HEK293 (cell line): Measurements from ENCODE around the gene GJD3.
A peak's percentile ranks its signal among the peaks of the same experiment; 100 is the strongest.

Experiments used
- BCL11A ChIP-seq: fragments of 450-650 bp; formaldehyde crosslinking; IDR thresholded peaks from 2 replicates; pipeline ENCODE4 v1.5.1; 2016; ENCODE audit warnings: low read depth, missing biosample characterization, missing genetic modification characterization
- GFI1B ChIP-seq: fragments of 450-650 bp; formaldehyde crosslinking; IDR thresholded peaks from 2 replicates; pipeline ENCODE4 v1.5.1; 2016; ENCODE audit warnings: missing biosample characterization, missing genetic modification characterization
- GLIS2 ChIP-seq: fragments of 450-650 bp; formaldehyde crosslinking; IDR thresholded peaks from 2 replicates; pipeline ENCODE4 v1.5.1; 2016; ENCODE audit warnings: missing biosample characterization, missing genetic modification characterization
- HIC1 ChIP-seq: fragments of 450-650 bp; formaldehyde crosslinking; IDR thresholded peaks from 2 replicates; pipeline ENCODE4 v1.5.1; 2016; ENCODE audit warnings: missing biosample characterization, missing genetic modification characterization
- HOXD13 ChIP-seq: sonication (generic); formaldehyde crosslinking; IDR thresholded peaks from 2 replicates; pipeline ENCODE4 v1.8.0; 2022; ENCODE audit warnings: missing genetic modification reagents, borderline replicate concordance
- KLF1 ChIP-seq: fragments of 450-650 bp; formaldehyde crosslinking; IDR thresholded peaks from 2 replicates; pipeline ENCODE4 v1.5.1; 2016; ENCODE audit warnings: missing biosample characterization, missing genetic modification characterization
- KLF9 ChIP-seq: fragments of 450-650 bp; formaldehyde crosslinking; IDR thresholded peaks from 2 replicates; pipeline ENCODE4 v1.5.1; 2016; ENCODE audit warnings: missing biosample characterization, missing genetic modification characterization, low read depth
- MEIS1 ChIP-seq: sonication (generic); formaldehyde crosslinking; IDR thresholded peaks from 2 replicates; pipeline ENCODE4 v1.8.1; 2022; ENCODE audit warnings: missing genetic modification reagents, mild to moderate bottlenecking, borderline replicate concordance
- OVOL3 ChIP-seq: fragments of 450-650 bp; formaldehyde crosslinking; IDR thresholded peaks from 2 replicates; pipeline ENCODE4 v1.5.1; 2016; ENCODE audit warnings: missing biosample characterization, missing genetic modification characterization
- REST ChIP-seq: fragments of 450-650 bp; formaldehyde crosslinking; IDR thresholded peaks from 2 replicates; pipeline ENCODE4 v1.5.1; 2016; ENCODE audit warnings: missing biosample characterization, missing genetic modification characterization
- SP3 ChIP-seq: fragments of 450-650 bp; formaldehyde crosslinking; IDR thresholded peaks from 2 replicates; pipeline ENCODE4 v1.5.1; 2016; ENCODE audit warnings: missing biosample characterization, missing genetic modification characterization
- ZFP37 ChIP-seq: fragments of 450-650 bp; formaldehyde crosslinking; IDR thresholded peaks from 2 replicates; pipeline ENCODE4 v1.5.1; 2016; ENCODE audit warnings: missing biosample characterization, missing genetic modification characterization
- ZNF10 ChIP-seq: fragments of 450-650 bp; formaldehyde crosslinking; IDR thresholded peaks from 2 replicates; pipeline ENCODE4 v1.5.1; 2017; ENCODE audit warnings: missing biosample characterization, missing genetic modification characterization
- ZNF133 ChIP-seq: fragments of 450-650 bp; formaldehyde crosslinking; IDR thresholded peaks from 2 replicates; pipeline ENCODE4 v1.5.1; 2016; ENCODE audit warnings: missing biosample characterization, missing genetic modification characterization
- ZNF174 ChIP-seq: fragments of 450-650 bp; formaldehyde crosslinking; IDR thresholded peaks from 2 replicates; pipeline ENCODE4 v1.5.0; 2017; ENCODE audit warnings: missing biosample characterization, mild to moderate bottlenecking, missing genetic modification characterization
- ZNF184 ChIP-seq: fragments of 450-650 bp; IDR thresholded peaks from 2 replicates; pipeline ENCODE4 v1.5.1; 2018; ENCODE audit warnings: missing biosample characterization, mild to moderate bottlenecking, missing genetic modification characterization
- ZNF239 ChIP-seq: fragments of 450-650 bp; formaldehyde crosslinking; IDR thresholded peaks from 2 replicates; pipeline ENCODE4 v1.5.1; 2016; ENCODE audit warnings: missing biosample characterization, missing genetic modification characterization
- ZNF302 ChIP-seq: fragments of 450-650 bp; formaldehyde crosslinking; IDR thresholded peaks from 2 replicates; pipeline ENCODE4 v1.5.1; 2016; ENCODE audit warnings: missing biosample characterization, missing genetic modification characterization, low read depth
- ZNF366 ChIP-seq: fragments of 450-650 bp; formaldehyde crosslinking; conservative IDR thresholded peaks from 2 replicates; pipeline ENCODE4 v1.5.1; 2016; ENCODE audit warnings: missing biosample characterization, missing genetic modification characterization
- ZNF416 ChIP-seq: fragments of 450-650 bp; formaldehyde crosslinking; IDR thresholded peaks from 2 replicates; pipeline ENCODE4 v1.5.1; 2016; ENCODE audit warnings: missing biosample characterization, missing genetic modification characterization
- ZNF600 ChIP-seq: fragments of 450-650 bp; formaldehyde crosslinking; IDR thresholded peaks from 2 replicates; pipeline ENCODE4 v1.5.1; 2016; ENCODE audit warnings: missing biosample characterization, missing genetic modification characterization
- ZNF626 ChIP-seq: fragments of 450-650 bp; sonication (Bioruptor Pico); formaldehyde crosslinking; IDR thresholded peaks from 2 replicates; pipeline ENCODE4 v1.5.1; 2018; ENCODE audit warnings: missing biosample characterization, missing genetic modification characterization, inconsistent platforms
- ZSCAN5A ChIP-seq: fragments of 450-650 bp; formaldehyde crosslinking; IDR thresholded peaks from 2 replicates; pipeline ENCODE4 v1.5.1; 2016; ENCODE audit warnings: missing biosample characterization, missing genetic modification characterization
- ZXDB ChIP-seq: fragments of 450-650 bp; formaldehyde crosslinking; IDR thresholded peaks from 2 replicates; pipeline ENCODE4 v1.5.1; 2016; ENCODE audit warnings: missing biosample characterization, missing genetic modification characterization
- TF ChIP-seq, protein P1 (sequence below): fragments of 450-650 bp; IDR thresholded peaks from 2 replicates; pipeline ENCODE4 v1.5.1; 2018; ENCODE audit warnings: missing biosample characterization, missing genetic modification characterization
- TF ChIP-seq, protein P2 (sequence below): fragments of 450-650 bp; formaldehyde crosslinking; IDR thresholded peaks from 2 replicates; pipeline ENCODE4 v1.5.1; 2016; ENCODE audit warnings: missing biosample characterization, missing genetic modification characterization
- TF ChIP-seq, protein P3 (sequence below): fragments of 450-650 bp; formaldehyde crosslinking; IDR thresholded peaks from 2 replicates; pipeline ENCODE4 v1.5.1; 2016; ENCODE audit warnings: missing biosample characterization, missing genetic modification characterization

The GJD3 gene

GRCh38 chr17:40327735-40328385 is 36.7 kb downstream of the GJD3 start (continued):
- TF ChIP-seq, protein P1, sequence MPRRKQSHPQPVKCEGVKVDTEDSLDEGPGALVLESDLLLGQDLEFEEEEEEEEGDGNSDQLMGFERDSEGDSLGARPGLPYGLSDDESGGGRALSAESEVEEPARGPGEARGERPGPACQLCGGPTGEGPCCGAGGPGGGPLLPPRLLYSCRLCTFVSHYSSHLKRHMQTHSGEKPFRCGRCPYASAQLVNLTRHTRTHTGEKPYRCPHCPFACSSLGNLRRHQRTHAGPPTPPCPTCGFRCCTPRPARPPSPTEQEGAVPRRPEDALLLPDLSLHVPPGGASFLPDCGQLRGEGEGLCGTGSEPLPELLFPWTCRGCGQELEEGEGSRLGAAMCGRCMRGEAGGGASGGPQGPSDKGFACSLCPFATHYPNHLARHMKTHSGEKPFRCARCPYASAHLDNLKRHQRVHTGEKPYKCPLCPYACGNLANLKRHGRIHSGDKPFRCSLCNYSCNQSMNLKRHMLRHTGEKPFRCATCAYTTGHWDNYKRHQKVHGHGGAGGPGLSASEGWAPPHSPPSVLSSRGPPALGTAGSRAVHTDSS (tag by site-specific recombination) = no peak
- TF ChIP-seq KLF9 (peak; percentile 32; the same call in 1 of the 2 replicates), BCL11A (tag by site-specific recombination) (no peak), ZFP37 (tag by site-specific recombination) (no peak), ZNF416 (tag by site-specific recombination) (no peak), REST (tag by site-specific recombination) (no peak), ZNF600 (tag by site-specific recombination) (0 out of 2 replicates have a peak, but pooled peaks have one; percentile 27), ZXDB (no peak), ZNF174 (tag by site-specific recombination) (no peak), ZNF302 (tag by site-specific recombination) (no peak), ZNF184 (no peak), GLIS2 (tag by site-specific recombination) (peak; percentile 46; the same call in 1 of the 2 replicates), KLF1 (tag by site-specific recombination) (peak; percentile 91), ZNF10 (tag by site-specific recombination) (no peak), ZSCAN5A (no peak), OVOL3 (tag by site-specific recombination) (no peak), ZNF366 (tag by site-specific recombination) (no peak), GFI1B (tag by site-specific recombination) (no peak), MEIS1 (CRISPR knock-in tag) (no peak), SP3 (tag by site-specific recombination) (no peak), HIC1 (tag by site-specific recombination) (no peak), ZNF239 (tag by site-specific recombination) (no peak), ZNF133 (tag by site-specific recombination) (no peak), ZNF626 (tag by site-specific recombination) (no peak), HOXD13 (no peak)
- TF ChIP-seq, protein P2, sequence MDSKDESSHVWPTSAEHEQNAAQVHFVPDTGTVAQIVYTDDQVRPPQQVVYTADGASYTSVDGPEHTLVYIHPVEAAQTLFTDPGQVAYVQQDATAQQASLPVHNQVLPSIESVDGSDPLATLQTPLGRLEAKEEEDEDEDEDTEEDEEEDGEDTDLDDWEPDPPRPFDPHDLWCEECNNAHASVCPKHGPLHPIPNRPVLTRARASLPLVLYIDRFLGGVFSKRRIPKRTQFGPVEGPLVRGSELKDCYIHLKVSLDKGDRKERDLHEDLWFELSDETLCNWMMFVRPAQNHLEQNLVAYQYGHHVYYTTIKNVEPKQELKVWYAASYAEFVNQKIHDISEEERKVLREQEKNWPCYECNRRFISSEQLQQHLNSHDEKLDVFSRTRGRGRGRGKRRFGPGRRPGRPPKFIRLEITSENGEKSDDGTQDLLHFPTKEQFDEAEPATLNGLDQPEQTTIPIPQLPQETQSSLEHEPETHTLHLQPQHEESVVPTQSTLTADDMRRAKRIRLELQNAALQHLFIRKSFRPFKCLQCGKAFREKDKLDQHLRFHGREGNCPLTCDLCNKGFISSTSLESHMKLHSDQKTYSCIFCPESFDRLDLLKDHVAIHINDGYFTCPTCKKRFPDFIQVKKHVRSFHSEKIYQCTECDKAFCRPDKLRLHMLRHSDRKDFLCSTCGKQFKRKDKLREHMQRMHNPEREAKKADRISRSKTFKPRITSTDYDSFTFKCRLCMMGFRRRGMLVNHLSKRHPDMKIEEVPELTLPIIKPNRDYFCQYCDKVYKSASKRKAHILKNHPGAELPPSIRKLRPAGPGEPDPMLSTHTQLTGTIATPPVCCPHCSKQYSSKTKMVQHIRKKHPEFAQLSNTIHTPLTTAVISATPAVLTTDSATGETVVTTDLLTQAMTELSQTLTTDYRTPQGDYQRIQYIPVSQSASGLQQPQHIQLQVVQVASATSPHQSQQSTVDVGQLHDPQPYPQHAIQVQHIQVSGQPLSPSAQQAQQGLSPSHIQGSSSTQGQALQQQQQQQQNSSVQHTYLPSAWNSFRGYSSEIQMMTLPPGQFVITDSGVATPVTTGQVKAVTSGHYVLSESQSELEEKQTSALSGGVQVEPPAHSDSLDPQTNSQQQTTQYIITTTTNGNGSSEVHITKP = 0 out of 2 replicates have a peak, but pooled peaks have one; percentile 29
- TF ChIP-seq, protein P3, sequence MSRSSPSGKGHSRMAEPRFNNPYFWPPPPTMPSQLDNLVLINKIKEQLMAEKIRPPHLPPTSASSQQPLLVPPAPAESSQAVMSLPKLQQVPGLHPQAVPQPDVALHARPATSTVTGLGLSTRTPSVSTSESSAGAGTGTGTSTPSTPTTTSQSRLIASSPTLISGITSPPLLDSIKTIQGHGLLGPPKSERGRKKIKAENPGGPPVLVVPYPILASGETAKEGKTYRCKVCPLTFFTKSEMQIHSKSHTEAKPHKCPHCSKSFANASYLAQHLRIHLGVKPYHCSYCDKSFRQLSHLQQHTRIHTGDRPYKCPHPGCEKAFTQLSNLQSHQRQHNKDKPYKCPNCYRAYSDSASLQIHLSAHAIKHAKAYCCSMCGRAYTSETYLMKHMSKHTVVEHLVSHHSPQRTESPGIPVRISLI (tag by site-specific recombination) = no peak
